A549 (cell line): ENCODE measurements around the gene KCNMA1.

Source experiments
- CBX2 ChIP-seq: fragments of 200-600 bp; sonication (generic); IDR thresholded peaks from 2 replicates; pipeline ENCODE4 v1.6.1; 2016; ENCODE audit warnings: low read depth, mild to moderate bottlenecking, borderline replicate concordance
- CHD2 ChIP-seq: fragments of 150-350 bp; IDR thresholded peaks from 2 replicates; pipeline ENCODE4 v1.6.1; 2014; ENCODE audit warnings: low read length; ENCODE audit not compliant: partially characterized antibody
- CHD4 ChIP-seq: fragments of 200-600 bp; sonication (generic); IDR thresholded peaks from 2 replicates; pipeline ENCODE4 v1.6.1; 2016; ENCODE audit warnings: antibody characterized with exemption, mild to moderate bottlenecking, borderline replicate concordance
- HOXA7 ChIP-seq: fragments of 250-450 bp; sonication (Bioruptor Pico); IDR thresholded peaks from 2 replicates; pipeline ENCODE4 v1.5.0; 2020; ENCODE audit warnings: mild to moderate bottlenecking, moderate library complexity
- NPAS2 ChIP-seq: fragments of 250-450 bp; sonication (Bioruptor Pico); IDR thresholded peaks from 2 replicates; pipeline ENCODE4 v1.8.0; 2022; ENCODE audit warnings: mild to moderate bottlenecking, moderate library complexity, borderline replicate concordance
- PBX3 ChIP-seq: IDR thresholded peaks from 2 replicates; pipeline ENCODE4 v1.6.1; 2012
- POLR2A ChIP-seq: IDR thresholded peaks from 2 replicates; pipeline ENCODE4 v1.6.1; 2012; ENCODE audit warnings: mild to moderate bottlenecking, low read length
- REST ChIP-seq: fragments of 200-600 bp; sonication (generic); IDR thresholded peaks from 2 replicates; pipeline ENCODE4 v1.6.1; 2016; ENCODE audit warnings: antibody characterized with exemption, mild to moderate bottlenecking, moderate library complexity
- RFX5 ChIP-seq: fragments of 450-650 bp; IDR thresholded peaks from 2 replicates; pipeline ENCODE4 v1.7.1; 2014; ENCODE audit warnings: antibody characterized with exemption, mild to moderate bottlenecking, moderate library complexity
- RNF2 ChIP-seq: fragments of 200-600 bp; sonication (generic); IDR thresholded peaks from 2 replicates; pipeline ENCODE4 v1.6.1; 2016; ENCODE audit warnings: low read depth, mild to moderate bottlenecking, antibody characterized with exemption, moderate library complexity, borderline replicate concordance
- TP53 ChIP-seq: fragments of 250-450 bp; sonication (Bioruptor Pico); IDR thresholded peaks from 2 replicates; pipeline ENCODE4 v1.5.0; 2021; ENCODE audit warnings: mild to moderate bottlenecking, moderate library complexity
- TF ChIP-seq, protein P1 (sequence below): fragments of >200 bp; sonication (Bioruptor Twin); formaldehyde crosslinking; IDR thresholded peaks from 3 replicates; pipeline ENCODE4 v1.5.1; 2016

DNA sequence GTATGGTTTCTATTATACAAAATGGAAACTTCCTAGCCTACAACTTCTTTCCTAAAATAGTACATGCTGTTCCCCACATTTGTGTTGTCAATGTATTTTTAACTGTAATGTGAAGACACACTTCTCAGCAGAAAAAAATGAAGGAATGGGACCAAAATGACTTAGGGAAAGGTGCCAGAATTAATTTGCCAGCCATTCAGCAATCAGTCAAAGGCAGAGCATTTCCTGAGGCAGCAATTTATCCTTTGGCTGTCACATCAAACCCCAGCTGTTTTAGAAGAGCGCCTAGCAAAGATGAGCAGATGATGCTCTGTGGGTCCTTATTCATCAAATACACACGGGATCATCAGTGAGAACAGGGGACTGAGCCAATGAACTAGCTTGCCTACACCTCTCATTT lies 592.5 kb downstream of the KCNMA1 start:
- no peak for TF ChIP-seq POLR2A
- TF ChIP-seq, protein P1, sequence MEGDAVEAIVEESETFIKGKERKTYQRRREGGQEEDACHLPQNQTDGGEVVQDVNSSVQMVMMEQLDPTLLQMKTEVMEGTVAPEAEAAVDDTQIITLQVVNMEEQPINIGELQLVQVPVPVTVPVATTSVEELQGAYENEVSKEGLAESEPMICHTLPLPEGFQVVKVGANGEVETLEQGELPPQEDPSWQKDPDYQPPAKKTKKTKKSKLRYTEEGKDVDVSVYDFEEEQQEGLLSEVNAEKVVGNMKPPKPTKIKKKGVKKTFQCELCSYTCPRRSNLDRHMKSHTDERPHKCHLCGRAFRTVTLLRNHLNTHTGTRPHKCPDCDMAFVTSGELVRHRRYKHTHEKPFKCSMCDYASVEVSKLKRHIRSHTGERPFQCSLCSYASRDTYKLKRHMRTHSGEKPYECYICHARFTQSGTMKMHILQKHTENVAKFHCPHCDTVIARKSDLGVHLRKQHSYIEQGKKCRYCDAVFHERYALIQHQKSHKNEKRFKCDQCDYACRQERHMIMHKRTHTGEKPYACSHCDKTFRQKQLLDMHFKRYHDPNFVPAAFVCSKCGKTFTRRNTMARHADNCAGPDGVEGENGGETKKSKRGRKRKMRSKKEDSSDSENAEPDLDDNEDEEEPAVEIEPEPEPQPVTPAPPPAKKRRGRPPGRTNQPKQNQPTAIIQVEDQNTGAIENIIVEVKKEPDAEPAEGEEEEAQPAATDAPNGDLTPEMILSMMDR = no peak
- TF ChIP-seq TP53 (CRISPR knock-in tag) = no peak
- no peak for TF ChIP-seq REST
- no peak for TF ChIP-seq CBX2
- TF ChIP-seq CHD4 = no peak
- no peak for TF ChIP-seq HOXA7
- TF ChIP-seq CHD2 = no peak
- no peak for TF ChIP-seq PBX3
- no peak for TF ChIP-seq RFX5
- TF ChIP-seq RNF2 = no peak
- TF ChIP-seq NPAS2 (CRISPR knock-in tag) = no peak
